ENCODE data around the gene PPP1R36. TPM values are rescaled to one million over a fixed set of nuclear protein-coding genes. Genes with fewer than 3 reads are reported as not detected.

Gene PPP1R36
- total and polyA plus RNA-seq, 2 of the 13 experiments (the other 11 are each of a cell fraction or from before 2014, with no cell fraction given): 0.11 to 0.17 TPM

DNA sequence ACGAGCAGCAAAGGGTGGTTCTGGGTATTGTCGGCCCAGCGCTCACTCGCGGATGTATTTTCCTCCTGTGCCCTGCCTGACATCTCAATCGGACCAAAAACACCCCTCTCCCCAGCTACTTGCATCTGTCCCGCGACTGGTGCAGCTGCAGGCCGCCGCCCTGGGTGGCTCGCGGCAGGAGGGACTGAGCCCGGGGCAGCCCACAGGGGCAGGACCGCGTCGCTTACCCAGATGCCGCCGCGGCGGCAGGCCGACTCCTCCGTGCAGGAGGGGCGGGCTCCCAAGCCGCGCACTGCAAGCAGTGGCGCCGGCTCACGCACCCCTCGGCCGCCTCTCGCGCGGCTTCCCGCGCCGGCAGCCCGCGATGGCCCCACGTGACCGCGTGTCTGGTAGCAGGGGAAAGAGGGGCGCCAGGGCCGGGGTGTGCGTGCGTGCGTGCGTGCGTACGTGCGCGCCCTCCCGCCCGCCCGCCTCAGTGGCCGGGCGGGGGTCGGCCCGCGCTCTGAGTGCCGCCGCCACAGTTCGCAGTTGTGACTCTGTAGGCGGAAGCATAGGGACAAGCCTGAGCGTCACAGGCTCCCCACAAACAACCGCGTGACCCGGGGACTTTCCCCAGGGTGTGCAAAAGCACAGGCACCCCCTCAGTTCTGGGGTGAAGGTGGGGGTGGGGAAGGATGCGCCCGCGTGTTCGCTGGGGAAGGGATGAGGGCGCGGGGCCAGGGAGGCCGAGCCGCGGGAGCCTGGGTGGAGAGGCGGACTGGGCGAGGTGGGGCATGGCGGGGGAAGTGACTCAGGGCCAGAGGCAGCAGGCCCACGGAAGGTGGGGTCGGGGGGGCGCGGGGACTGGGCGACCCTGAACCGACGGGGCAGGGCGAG lies 46.1 kb upstream of the PPP1R36 start, which contains the start of gene ZBTB25:
TSS of gene ZBTB25 (minus strand) at position 405 of the 876 bp plus-strand sequence. CDS start 13,305 bp downstream, outside the sequence.
- no peak for FAIRE-seq
- Histone ChIP-seq H3K27me3 (ENCODE audit: control insufficient read depth in 1 of 2, insufficient read depth in 2 of 2, low read length in 2 of 2) (no peaks in the 10 kb centered on the region; a peak in 1 of 5 replicates), H3K4me3 (replicated peaks in 1 of 3; ENCODE audit: insufficient read depth in 1 of 3, low read depth in 2 of 3, low read length in 3 of 3) (peak within 1 kb of the TSS; percentile 93 to 98 (median 96)), H3K9me3 (ENCODE audit: low read length) (no peaks in the 10 kb centered on the region), H3K4me2 (ENCODE audit: low read depth, low read length) (peak within 1 kb of the TSS; percentile 91), H3K36me3 (replicated peaks in 1 of 2; ENCODE audit: control insufficient read depth in 1 of 2, insufficient read depth in 2 of 2, low read length in 2 of 2) (no peaks in the 10 kb centered on the region), H3K9ac (ENCODE audit: insufficient read depth, low read depth, low read length) (peak within 1 kb of the TSS; percentile 95), H4K20me1 (ENCODE audit: insufficient read depth, low read length) (peaks cover 23% of the 10 kb centered on the region), H3K79me2 (ENCODE audit: insufficient read depth, low read length) (peaks cover 49% of the 10 kb centered on the region), H3K4me1 (ENCODE audit: insufficient read depth, low read length) (peaks cover 62% of the 10 kb centered on the region), H3K27ac (ENCODE audit: extremely low read length, insufficient read depth, low read length) (peak within 1 kb of the TSS; percentile 99), H2AFZ (ENCODE audit: low read length) (no peak within 1 kb of the TSS)
- DNase-seq (ENCODE audit: low spot score): peak; percentile 90
- ATAC-seq: peak; percentile 85
- ChIA-PET POLR2A (interaction anchor here (0.6 to 1.9 kb wide), 15 partner anchors 8 to 439 kb away, joined by 3 to 17 read pairs (median 3); partner anchors contain the start of genes GPX2 and MTHFD1), CTCF (ENCODE audit: low intra/inter-chr PET ratio, low total read pairs) (no interaction called here)
- in situ Hi-C loops (cut with HindIII; ENCODE audit: extremely low pct_ligation_motif_present, low pct_unique_long_range_greater_than_20kb) (no loop called here), intact Hi-C loops (cut with micrococcal nuclease; ENCODE audit: unreplicated experiment) (no loop called here)
- 20% methylated on average over 2 of the region's 87 CpGs for WGBS (ENCODE audit: low lambda C conversion rate)
- no TSS peak for BruUV-seq (replicated peaks)
- peak; percentile 68; the same call in 1 of the 2 replicates for TF ChIP-seq SP4 (CRISPR knock-in tag; IDR thresholded peaks at IDR 0.05)
- TF ChIP-seq ELF3 (CRISPR knock-in tag; IDR thresholded peaks at IDR 0.05): peak; percentile 60
- no peak; the same call in 1 of the 2 replicates for TF ChIP-seq JUND (CRISPR knock-in tag; IDR thresholded peaks at IDR 0.05)
- peak; percentile 75; the same call in 1 of the 2 replicates for TF ChIP-seq ZHX1 (CRISPR knock-in tag; IDR thresholded peaks at IDR 0.05; ENCODE audit: low read depth)
- TF ChIP-seq ZNF616 (CRISPR knock-in tag; IDR thresholded peaks at IDR 0.05; ENCODE audit: low read depth): peak; percentile 76; the same call in 1 of the 2 replicates
- TF ChIP-seq SP140L (CRISPR knock-in tag; IDR thresholded peaks at IDR 0.05; ENCODE audit: borderline replicate concordance): no peak
- TF ChIP-seq, protein P1, sequence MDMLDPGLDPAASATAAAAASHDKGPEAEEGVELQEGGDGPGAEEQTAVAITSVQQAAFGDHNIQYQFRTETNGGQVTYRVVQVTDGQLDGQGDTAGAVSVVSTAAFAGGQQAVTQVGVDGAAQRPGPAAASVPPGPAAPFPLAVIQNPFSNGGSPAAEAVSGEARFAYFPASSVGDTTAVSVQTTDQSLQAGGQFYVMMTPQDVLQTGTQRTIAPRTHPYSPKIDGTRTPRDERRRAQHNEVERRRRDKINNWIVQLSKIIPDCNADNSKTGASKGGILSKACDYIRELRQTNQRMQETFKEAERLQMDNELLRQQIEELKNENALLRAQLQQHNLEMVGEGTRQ (IDR thresholded peaks at IDR 0.05; ENCODE audit: low read depth, low read length): peak; percentile 85
- TF ChIP-seq, protein P1 (CRISPR knock-in tag; IDR thresholded peaks at IDR 0.05; ENCODE audit: borderline replicate concordance): peak; percentile 61; the same call in 1 of the 2 replicates
- TF ChIP-seq, protein P2, sequence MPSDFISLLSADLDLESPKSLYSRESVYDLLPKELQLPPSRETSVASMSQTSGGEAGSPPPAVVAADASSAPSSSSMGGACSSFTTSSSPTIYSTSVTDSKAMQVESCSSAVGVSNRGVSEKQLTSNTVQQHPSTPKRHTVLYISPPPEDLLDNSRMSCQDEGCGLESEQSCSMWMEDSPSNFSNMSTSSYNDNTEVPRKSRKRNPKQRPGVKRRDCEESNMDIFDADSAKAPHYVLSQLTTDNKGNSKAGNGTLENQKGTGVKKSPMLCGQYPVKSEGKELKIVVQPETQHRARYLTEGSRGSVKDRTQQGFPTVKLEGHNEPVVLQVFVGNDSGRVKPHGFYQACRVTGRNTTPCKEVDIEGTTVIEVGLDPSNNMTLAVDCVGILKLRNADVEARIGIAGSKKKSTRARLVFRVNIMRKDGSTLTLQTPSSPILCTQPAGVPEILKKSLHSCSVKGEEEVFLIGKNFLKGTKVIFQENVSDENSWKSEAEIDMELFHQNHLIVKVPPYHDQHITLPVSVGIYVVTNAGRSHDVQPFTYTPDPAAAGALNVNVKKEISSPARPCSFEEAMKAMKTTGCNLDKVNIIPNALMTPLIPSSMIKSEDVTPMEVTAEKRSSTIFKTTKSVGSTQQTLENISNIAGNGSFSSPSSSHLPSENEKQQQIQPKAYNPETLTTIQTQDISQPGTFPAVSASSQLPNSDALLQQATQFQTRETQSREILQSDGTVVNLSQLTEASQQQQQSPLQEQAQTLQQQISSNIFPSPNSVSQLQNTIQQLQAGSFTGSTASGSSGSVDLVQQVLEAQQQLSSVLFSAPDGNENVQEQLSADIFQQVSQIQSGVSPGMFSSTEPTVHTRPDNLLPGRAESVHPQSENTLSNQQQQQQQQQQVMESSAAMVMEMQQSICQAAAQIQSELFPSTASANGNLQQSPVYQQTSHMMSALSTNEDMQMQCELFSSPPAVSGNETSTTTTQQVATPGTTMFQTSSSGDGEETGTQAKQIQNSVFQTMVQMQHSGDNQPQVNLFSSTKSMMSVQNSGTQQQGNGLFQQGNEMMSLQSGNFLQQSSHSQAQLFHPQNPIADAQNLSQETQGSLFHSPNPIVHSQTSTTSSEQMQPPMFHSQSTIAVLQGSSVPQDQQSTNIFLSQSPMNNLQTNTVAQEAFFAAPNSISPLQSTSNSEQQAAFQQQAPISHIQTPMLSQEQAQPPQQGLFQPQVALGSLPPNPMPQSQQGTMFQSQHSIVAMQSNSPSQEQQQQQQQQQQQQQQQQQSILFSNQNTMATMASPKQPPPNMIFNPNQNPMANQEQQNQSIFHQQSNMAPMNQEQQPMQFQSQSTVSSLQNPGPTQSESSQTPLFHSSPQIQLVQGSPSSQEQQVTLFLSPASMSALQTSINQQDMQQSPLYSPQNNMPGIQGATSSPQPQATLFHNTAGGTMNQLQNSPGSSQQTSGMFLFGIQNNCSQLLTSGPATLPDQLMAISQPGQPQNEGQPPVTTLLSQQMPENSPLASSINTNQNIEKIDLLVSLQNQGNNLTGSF (CRISPR knock-in tag; IDR thresholded peaks at IDR 0.05): 0 out of 2 replicates have a peak, but pooled peaks have one; percentile 24

All from HepG2 (cell line).